HEK293 (cell line): Measurements from ENCODE around the gene ARPIN.
"Not testable (repeated sequence)": the region's sequence is repeated elsewhere in the genome, so short reads cannot be mapped to it uniquely, and the experiment has no call there.

Experiments
- CTCF ChIA-PET: fragments of 350-600 bp; formaldehyde crosslinking; extraction: SDS; loops from one replicate; lab custom pipeline; 2021; ENCODE audit warnings: antibody characterized with exemption; lab: Yijun Ruan, JAX
- POLR2A ChIA-PET: fragments of 300-600 bp; formaldehyde crosslinking; extraction: SDS; loops from one replicate; lab custom pipeline; 2020; ENCODE audit warnings: antibody characterized with exemption, inconsistent platforms; lab: Yijun Ruan, JAX
- H3K27ac ChIP-seq: fragments of 200-500 bp; sonication (Bioruptor generic); 2 replicates; pipeline ENCODE4 v1.5.1; 2014; ENCODE audit warnings: low read depth, low read length, control low read depth, inconsistent platforms; ENCODE audit errors: extremely low read depth
- H3K36me3 ChIP-seq, 2 experiments: fragments of 200-500 bp in 1 of 2; sonication (Bioruptor generic) in 1 of 2; 1 replicate in 1 of 2; 2 replicates in 1 of 2; pipeline ENCODE4 v1.5.1; 2014 to 2017; ENCODE audit warnings: inconsistent platforms in 2 of 2, low read length in 2 of 2; ENCODE audit not compliant: control insufficient read depth in 2 of 2, insufficient read depth in 1 of 2
- H3K4me1 ChIP-seq: fragments of 200-500 bp; sonication (Bioruptor generic); 2 replicates; pipeline ENCODE4 v1.5.1; 2014; ENCODE audit warnings: mild to moderate bottlenecking, low read length, inconsistent platforms; ENCODE audit not compliant: control insufficient read depth, insufficient read depth
- H3K4me3 ChIP-seq: 2 replicates; pipeline ENCODE4 v1.5.1; 2011; ENCODE audit warnings: low read depth, mild to moderate bottlenecking, control low read depth, low read length, moderate library complexity
- H3K9me3 ChIP-seq: fragments of 200-500 bp; sonication (Bioruptor generic); 2 replicates; pipeline ENCODE4 v1.5.1; 2014; ENCODE audit warnings: low read depth, low read length, inconsistent platforms; ENCODE audit not compliant: control insufficient read depth, insufficient read depth
- BCL11B ChIP-seq: fragments of 450-650 bp; formaldehyde crosslinking; IDR thresholded peaks from 2 replicates; pipeline ENCODE4 v1.5.1; 2016; ENCODE audit warnings: low read depth, missing biosample characterization, missing genetic modification characterization
- OVOL3 ChIP-seq: fragments of 450-650 bp; formaldehyde crosslinking; IDR thresholded peaks from 2 replicates; pipeline ENCODE4 v1.5.1; 2016; ENCODE audit warnings: missing biosample characterization, missing genetic modification characterization
- PATZ1 ChIP-seq: fragments of 450-650 bp; formaldehyde crosslinking; IDR thresholded peaks from 2 replicates; pipeline ENCODE4 v1.5.1; 2016; ENCODE audit warnings: missing biosample characterization, missing genetic modification characterization
- TRIM28 ChIP-seq: IDR thresholded peaks from 2 replicates; pipeline ENCODE4 v1.6.1; 2011; ENCODE audit warnings: low read length, control low read depth, borderline replicate concordance
- YY1 ChIP-seq: fragments of 450-650 bp; formaldehyde crosslinking; IDR thresholded peaks from 2 replicates; pipeline ENCODE4 v1.5.1; 2018; ENCODE audit warnings: missing biosample characterization, missing genetic modification characterization
- ZEB2 ChIP-seq: fragments of 450-650 bp; formaldehyde crosslinking; IDR thresholded peaks from 2 replicates; pipeline ENCODE4 v1.5.1; 2016; ENCODE audit warnings: missing biosample characterization, missing genetic modification characterization
- ZNF174 ChIP-seq: fragments of 450-650 bp; formaldehyde crosslinking; IDR thresholded peaks from 2 replicates; pipeline ENCODE4 v1.5.0; 2017; ENCODE audit warnings: missing biosample characterization, mild to moderate bottlenecking, missing genetic modification characterization
- ZNF184 ChIP-seq: fragments of 450-650 bp; IDR thresholded peaks from 2 replicates; pipeline ENCODE4 v1.5.1; 2018; ENCODE audit warnings: missing biosample characterization, mild to moderate bottlenecking, missing genetic modification characterization
- ZNF239 ChIP-seq: fragments of 450-650 bp; formaldehyde crosslinking; IDR thresholded peaks from 2 replicates; pipeline ENCODE4 v1.5.1; 2016; ENCODE audit warnings: missing biosample characterization, missing genetic modification characterization
- ZNF366 ChIP-seq: fragments of 450-650 bp; formaldehyde crosslinking; conservative IDR thresholded peaks from 2 replicates; pipeline ENCODE4 v1.5.1; 2016; ENCODE audit warnings: missing biosample characterization, missing genetic modification characterization
- ZNF391 ChIP-seq: fragments of 450-650 bp; formaldehyde crosslinking; IDR thresholded peaks from 2 replicates; pipeline ENCODE4 v1.5.1; 2016; ENCODE audit warnings: low read depth, missing biosample characterization, missing genetic modification characterization, borderline replicate concordance
- ZNF404 ChIP-seq: fragments of 450-650 bp; formaldehyde crosslinking; IDR thresholded peaks from 2 replicates; pipeline ENCODE4 v1.5.1; 2017; ENCODE audit warnings: missing biosample characterization, missing genetic modification characterization
- ZNF416 ChIP-seq: fragments of 450-650 bp; formaldehyde crosslinking; IDR thresholded peaks from 2 replicates; pipeline ENCODE4 v1.5.1; 2016; ENCODE audit warnings: missing biosample characterization, missing genetic modification characterization
- ZNF473 ChIP-seq: fragments of 450-650 bp; formaldehyde crosslinking; IDR thresholded peaks from 2 replicates; pipeline ENCODE4 v1.5.1; 2017; ENCODE audit warnings: missing biosample characterization, missing genetic modification characterization
- ZNF548 ChIP-seq: fragments of 450-650 bp; formaldehyde crosslinking; IDR thresholded peaks from 2 replicates; pipeline ENCODE4 v1.5.1; 2016; ENCODE audit warnings: missing biosample characterization, missing genetic modification characterization
- ZNF585B ChIP-seq: fragments of 450-650 bp; formaldehyde crosslinking; IDR thresholded peaks from 2 replicates; pipeline ENCODE4 v1.5.1; 2016; ENCODE audit warnings: missing biosample characterization, missing genetic modification characterization
- ZNF600 ChIP-seq: fragments of 450-650 bp; formaldehyde crosslinking; IDR thresholded peaks from 2 replicates; pipeline ENCODE4 v1.5.1; 2016; ENCODE audit warnings: missing biosample characterization, missing genetic modification characterization
- ZNF623 ChIP-seq: fragments of 450-650 bp; formaldehyde crosslinking; IDR thresholded peaks from 2 replicates; pipeline ENCODE4 v1.5.1; 2016; ENCODE audit warnings: missing biosample characterization, missing genetic modification characterization
- ZNF629 ChIP-seq: fragments of 450-650 bp; formaldehyde crosslinking; IDR thresholded peaks from 2 replicates; pipeline ENCODE4 v1.5.1; 2017; ENCODE audit warnings: missing biosample characterization, missing genetic modification characterization
- ZNF777 ChIP-seq: fragments of 450-650 bp; formaldehyde crosslinking; IDR thresholded peaks from 2 replicates; pipeline ENCODE4 v1.5.1; 2017; ENCODE audit warnings: missing biosample characterization, missing genetic modification characterization, borderline replicate concordance
- ZSCAN16 ChIP-seq: fragments of 450-650 bp; formaldehyde crosslinking; IDR thresholded peaks from 2 replicates; pipeline ENCODE4 v1.5.1; 2016; ENCODE audit warnings: missing biosample characterization, missing genetic modification characterization
- TF ChIP-seq, protein P1 (sequence below): fragments of 450-650 bp; formaldehyde crosslinking; IDR thresholded peaks from 2 replicates; pipeline ENCODE4 v1.5.1; 2016; ENCODE audit warnings: missing biosample characterization, missing genetic modification characterization, borderline replicate concordance
- TF ChIP-seq, protein P2 (sequence below): fragments of 450-650 bp; IDR thresholded peaks from 2 replicates; pipeline ENCODE4 v1.5.1; 2018; ENCODE audit warnings: missing biosample characterization, mild to moderate bottlenecking, missing genetic modification characterization
- TF ChIP-seq, protein P3 (sequence below): fragments of 450-650 bp; formaldehyde crosslinking; IDR thresholded peaks from 2 replicates; pipeline ENCODE4 v1.5.1; 2016; ENCODE audit warnings: missing biosample characterization, missing genetic modification characterization

ARPIN gene

GRCh38 chr15:89858661-89859458 is 53.9 kb downstream of the ARPIN start (continued):
- TF ChIP-seq ZNF366 (tag by site-specific recombination) (peak; percentile 98), YY1 (no peak), ZNF239 (tag by site-specific recombination) (no peak)
- TF ChIP-seq, all 188 proteins: peak for 2

DNA sequence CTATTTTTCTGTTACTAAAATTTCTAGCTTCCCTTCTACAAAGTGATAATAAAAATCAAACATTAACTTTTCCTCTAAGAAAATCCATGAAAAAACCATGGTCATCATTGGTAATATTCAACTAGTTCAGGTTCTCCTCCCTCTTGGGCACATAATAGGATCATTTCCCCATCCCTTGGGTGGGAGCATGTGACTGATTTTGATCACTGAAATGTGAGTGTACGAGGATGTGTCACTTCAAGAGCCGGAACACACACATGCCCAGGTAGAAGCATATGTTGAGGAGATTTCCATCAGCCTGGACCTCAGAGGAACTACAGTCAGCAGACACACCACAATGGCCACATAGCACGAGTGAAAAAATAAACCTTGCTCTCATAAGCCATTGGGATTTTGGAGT is 55.1 kb downstream of the ARPIN start:
- Histone ChIP-seq H3K36me3 (peaks cover 22 to 47% of the 10 kb centered on the region in 2 experiments), H3K4me1 (no peaks in the 10 kb centered on the region), H3K27ac (no peak overlapping the region), H3K9me3 (no peaks in the 10 kb centered on the region), H3K4me3 (no peak overlapping the region)
- ChIA-PET CTCF (interaction anchor here (0.9 to 1.5 kb wide), 2 partner anchors 9 to 17 kb away, joined by 3 to 6 read pairs; no protein-coding TSS in a partner anchor), POLR2A (no interaction called here)
- TF ChIP-seq PATZ1 (no peak), ZNF404 (tag by site-specific recombination) (no peak), ZNF391 (tag by site-specific recombination) (no peak), ZEB2 (tag by site-specific recombination) (no peak), OVOL3 (no peak), ZNF623 (tag by site-specific recombination) (no peak), ZNF600 (no peak), BCL11B (tag by site-specific recombination) (no peak), ZNF548 (tag by site-specific recombination) (no peak), ZNF585B (tag by site-specific recombination) (no peak), ZNF174 (tag by site-specific recombination) (no peak)
- TF ChIP-seq, protein P1, sequence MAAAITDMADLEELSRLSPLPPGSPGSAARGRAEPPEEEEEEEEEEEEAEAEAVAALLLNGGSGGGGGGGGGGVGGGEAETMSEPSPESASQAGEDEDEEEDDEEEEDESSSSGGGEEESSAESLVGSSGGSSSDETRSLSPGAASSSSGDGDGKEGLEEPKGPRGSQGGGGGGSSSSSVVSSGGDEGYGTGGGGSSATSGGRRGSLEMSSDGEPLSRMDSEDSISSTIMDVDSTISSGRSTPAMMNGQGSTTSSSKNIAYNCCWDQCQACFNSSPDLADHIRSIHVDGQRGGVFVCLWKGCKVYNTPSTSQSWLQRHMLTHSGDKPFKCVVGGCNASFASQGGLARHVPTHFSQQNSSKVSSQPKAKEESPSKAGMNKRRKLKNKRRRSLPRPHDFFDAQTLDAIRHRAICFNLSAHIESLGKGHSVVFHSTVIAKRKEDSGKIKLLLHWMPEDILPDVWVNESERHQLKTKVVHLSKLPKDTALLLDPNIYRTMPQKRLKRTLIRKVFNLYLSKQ = no peak

DNA sequence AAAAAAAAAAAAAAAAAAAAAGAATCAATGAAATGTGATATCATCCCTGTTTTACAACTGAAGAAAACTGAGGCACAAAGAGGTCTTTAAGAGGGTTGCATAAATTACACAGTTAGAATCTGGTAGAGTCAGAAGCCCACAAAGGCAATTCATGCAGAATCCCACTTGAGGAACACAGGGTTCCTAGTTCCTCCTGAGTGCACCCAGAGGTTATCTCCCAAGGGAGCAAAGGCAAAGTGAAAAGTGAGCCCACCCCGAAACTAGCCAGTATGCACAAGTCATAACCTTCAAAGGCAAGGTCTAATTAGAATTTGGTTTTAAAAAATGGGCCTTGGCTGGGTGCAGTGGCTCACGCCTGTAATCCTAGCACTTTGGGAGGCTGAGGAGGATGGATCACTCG is 56.8 kb downstream of the ARPIN start:
- TF ChIP-seq ZNF473 (tag by site-specific recombination) (no peak), ZEB2 (tag by site-specific recombination) (no peak), TRIM28 (no peak), ZNF585B (tag by site-specific recombination) (no peak), ZNF184 (no peak), ZNF629 (tag by site-specific recombination) (no peak), ZNF416 (no peak), ZNF777 (tag by site-specific recombination) (no peak), ZSCAN16 (tag by site-specific recombination) (no peak)
- TF ChIP-seq, protein P2, sequence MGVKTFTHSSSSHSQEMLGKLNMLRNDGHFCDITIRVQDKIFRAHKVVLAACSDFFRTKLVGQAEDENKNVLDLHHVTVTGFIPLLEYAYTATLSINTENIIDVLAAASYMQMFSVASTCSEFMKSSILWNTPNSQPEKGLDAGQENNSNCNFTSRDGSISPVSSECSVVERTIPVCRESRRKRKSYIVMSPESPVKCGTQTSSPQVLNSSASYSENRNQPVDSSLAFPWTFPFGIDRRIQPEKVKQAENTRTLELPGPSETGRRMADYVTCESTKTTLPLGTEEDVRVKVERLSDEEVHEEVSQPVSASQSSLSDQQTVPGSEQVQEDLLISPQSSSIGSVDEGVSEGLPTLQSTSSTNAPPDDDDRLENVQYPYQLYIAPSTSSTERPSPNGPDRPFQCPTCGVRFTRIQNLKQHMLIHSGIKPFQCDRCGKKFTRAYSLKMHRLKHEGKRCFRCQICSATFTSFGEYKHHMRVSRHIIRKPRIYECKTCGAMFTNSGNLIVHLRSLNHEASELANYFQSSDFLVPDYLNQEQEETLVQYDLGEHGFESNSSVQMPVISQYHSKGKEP = no peak
- TF ChIP-seq, protein P3, sequence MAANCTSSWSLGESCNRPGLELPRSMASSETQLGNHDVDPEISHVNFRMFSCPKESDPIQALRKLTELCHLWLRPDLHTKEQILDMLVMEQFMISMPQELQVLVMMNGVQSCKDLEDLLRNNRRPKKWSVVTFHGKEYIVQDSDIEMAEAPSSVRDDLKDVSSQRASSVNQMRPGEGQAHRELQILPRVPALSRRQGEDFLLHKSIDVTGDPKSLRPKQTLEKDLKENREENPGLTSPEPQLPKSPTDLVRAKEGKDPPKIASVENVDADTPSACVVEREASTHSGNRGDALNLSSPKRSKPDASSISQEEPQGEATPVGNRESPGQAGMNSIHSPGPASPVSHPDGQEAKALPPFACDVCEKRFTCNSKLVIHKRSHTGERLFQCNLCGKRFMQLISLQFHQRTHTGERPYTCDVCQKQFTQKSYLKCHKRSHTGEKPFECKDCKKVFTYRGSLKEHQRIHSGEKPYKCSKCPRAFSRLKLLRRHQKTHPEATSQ (tag by site-specific recombination) = no peak
- Histone ChIP-seq H3K4me1 (no peaks in the 10 kb centered on the region), H3K27ac (no peak overlapping the region), H3K9me3 (no peaks in the 10 kb centered on the region), H3K4me3 (no peak overlapping the region), H3K36me3 (peaks cover 20 to 43% of the 10 kb centered on the region in 2 experiments)
- POLR2A ChIA-PET = no interaction called here
- CTCF ChIA-PET = no interaction called here

DNA sequence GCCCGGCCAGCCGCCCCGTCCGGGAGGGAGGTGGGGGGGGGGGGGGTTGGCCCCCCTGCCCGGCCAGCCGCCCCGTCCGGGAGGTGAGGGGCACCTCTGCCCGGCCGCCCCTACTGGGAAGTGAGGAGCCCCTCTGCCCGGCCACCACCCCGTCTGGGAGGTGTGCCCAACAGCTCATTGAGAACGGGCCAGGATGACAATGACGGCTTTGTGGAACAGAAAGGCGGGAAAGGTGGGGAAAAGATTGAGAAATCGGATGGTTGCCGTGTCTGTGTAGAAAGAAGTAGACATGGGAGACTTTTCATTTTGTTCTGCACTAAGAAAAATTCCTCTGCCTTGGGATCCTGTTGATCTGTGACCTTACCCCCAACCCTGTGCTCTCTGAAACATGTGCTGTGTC is 57.9 kb downstream of the ARPIN start:
- H3K36me3 ChIP-seq = peaks cover 16 to 42% of the 10 kb centered on the region in 2 experiments; a peak in 2 of 3 replicates
- CTCF ChIA-PET, POLR2A ChIA-PET: not testable (repeated sequence)

More for the DNA sequence above, 57.9 kb downstream of the ARPIN start:
- not testable (repeated sequence) for H3K9me3 ChIP-seq, H3K4me3 ChIP-seq, H3K4me1 ChIP-seq, H3K27ac ChIP-seq
